ENCODE data around the gene HRH1. TPM values are rescaled to one million over a fixed set of nuclear protein-coding genes. Genes with fewer than 3 reads are reported as not detected.
"Not testable (repeated sequence)": the region's sequence is repeated elsewhere in the genome, so short reads cannot be mapped to it uniquely, and the experiment has no call there.

The HRH1 gene
- total RNA-seq, 1 experiment from 2014 or later: 1.3 TPM

DNA sequence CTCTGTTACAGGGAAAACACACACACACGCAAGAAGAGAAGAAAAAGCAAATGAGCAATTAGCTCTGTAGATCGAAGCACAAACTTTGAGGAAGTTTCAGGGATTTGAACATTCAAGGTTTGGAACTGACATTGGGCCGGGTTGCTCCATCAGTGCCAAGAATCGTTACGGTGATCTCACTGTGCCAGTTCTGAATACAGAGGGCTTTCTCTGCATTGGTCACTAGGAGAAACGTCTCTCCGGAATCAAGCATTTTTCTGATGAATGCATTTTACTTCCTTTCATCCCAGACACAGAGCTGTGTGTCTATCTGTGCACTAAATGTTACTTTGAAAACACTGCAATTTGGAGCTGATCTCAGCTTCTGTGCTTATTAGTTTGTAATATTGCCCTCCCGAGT lies 11.2 kb downstream of the HRH1 start:
- H3K9me3 ChIP-seq: no peaks in the 10 kb centered on the region
- H3K27me3 ChIP-seq (replicated peaks; ENCODE audit: control insufficient read depth, insufficient read depth, low read length): no peaks in the 10 kb centered on the region; the same call in 1 of the 2 replicates
- DNase-seq: no peak
- no peak overlapping the region for H3K4me3 Mint-ChIP-seq (ENCODE audit: unreplicated experiment)
- no peak overlapping the region for H3K4me3 ChIP-seq (ENCODE audit: low read depth, low read length)
- ChIA-PET CTCF (no interaction called here), POLR2A (no interaction called here)
- no peaks in the 10 kb centered on the region for H3K4me1 ChIP-seq
- BruUV-seq (replicated peaks): no TSS peak
- H3K4me1 Mint-ChIP-seq (ENCODE audit: low read depth, unreplicated experiment): no peaks in the 10 kb centered on the region
- H3K9me3 Mint-ChIP-seq (ENCODE audit: unreplicated experiment): no peaks in the 10 kb centered on the region
- intact Hi-C loops (cut with micrococcal nuclease; ENCODE audit: unreplicated experiment): no loop called here
- TF ChIP-seq, protein P1, sequence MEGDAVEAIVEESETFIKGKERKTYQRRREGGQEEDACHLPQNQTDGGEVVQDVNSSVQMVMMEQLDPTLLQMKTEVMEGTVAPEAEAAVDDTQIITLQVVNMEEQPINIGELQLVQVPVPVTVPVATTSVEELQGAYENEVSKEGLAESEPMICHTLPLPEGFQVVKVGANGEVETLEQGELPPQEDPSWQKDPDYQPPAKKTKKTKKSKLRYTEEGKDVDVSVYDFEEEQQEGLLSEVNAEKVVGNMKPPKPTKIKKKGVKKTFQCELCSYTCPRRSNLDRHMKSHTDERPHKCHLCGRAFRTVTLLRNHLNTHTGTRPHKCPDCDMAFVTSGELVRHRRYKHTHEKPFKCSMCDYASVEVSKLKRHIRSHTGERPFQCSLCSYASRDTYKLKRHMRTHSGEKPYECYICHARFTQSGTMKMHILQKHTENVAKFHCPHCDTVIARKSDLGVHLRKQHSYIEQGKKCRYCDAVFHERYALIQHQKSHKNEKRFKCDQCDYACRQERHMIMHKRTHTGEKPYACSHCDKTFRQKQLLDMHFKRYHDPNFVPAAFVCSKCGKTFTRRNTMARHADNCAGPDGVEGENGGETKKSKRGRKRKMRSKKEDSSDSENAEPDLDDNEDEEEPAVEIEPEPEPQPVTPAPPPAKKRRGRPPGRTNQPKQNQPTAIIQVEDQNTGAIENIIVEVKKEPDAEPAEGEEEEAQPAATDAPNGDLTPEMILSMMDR (IDR thresholded peaks at IDR 0.05; ENCODE audit: insufficient read depth in 1 of 2, low read depth in 1 of 2, low read length in 1 of 2, severe bottlenecking in 1 of 2, unreplicated experiment in 1 of 2): no peak
- H3K27ac Mint-ChIP-seq (ENCODE audit: unreplicated experiment): no peak overlapping the region
- H3K27me3 Mint-ChIP-seq (ENCODE audit: insufficient read depth, unreplicated experiment): peaks cover 7% of the 10 kb centered on the region
- no peaks in the 10 kb centered on the region for H3K36me3 Mint-ChIP-seq (ENCODE audit: insufficient read depth, unreplicated experiment)
- H3K36me3 ChIP-seq (ENCODE audit: control insufficient read depth, insufficient read depth, low read length): no peaks in the 10 kb centered on the region

DNA sequence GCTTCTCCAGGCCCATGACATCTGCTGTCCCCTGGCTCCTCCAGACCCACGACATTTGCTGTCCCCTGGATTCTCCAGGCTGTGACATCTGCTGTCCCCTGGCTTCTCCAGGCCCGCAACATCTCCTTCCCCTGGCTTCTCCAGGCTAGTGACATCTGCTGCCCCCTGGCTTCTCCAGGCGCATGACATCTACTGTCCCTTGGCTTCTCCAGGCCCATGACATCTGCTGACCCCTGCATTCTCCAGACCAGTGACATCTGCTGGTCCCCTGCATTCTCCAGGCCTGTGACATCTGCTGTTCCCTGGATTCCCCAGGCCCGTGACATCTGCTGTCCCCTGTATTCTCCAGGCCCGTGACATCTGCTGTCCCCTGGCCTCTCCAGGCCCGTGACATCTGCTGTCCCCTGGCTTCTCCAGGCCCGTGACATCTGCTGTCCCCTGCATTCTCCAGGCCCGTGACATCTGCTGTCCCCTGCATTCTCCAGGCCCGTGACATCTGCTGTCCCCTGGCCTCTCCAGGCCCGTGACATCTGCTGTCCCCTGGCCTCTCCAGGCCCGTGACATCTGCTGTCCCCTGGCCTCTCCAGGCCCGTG lies 12.6 kb downstream of the HRH1 start:
- BruUV-seq (replicated peaks); DNase-seq; H3K4me3 Mint-ChIP-seq (ENCODE audit: unreplicated experiment); H3K4me3 ChIP-seq (ENCODE audit: low read depth, low read length); H3K9me3 Mint-ChIP-seq (ENCODE audit: unreplicated experiment); H3K36me3 Mint-ChIP-seq (ENCODE audit: insufficient read depth, unreplicated experiment); intact Hi-C loops (cut with micrococcal nuclease; ENCODE audit: unreplicated experiment); H3K27me3 ChIP-seq (replicated peaks; ENCODE audit: control insufficient read depth, insufficient read depth, low read length); CTCF ChIA-PET; H3K36me3 ChIP-seq (ENCODE audit: control insufficient read depth, insufficient read depth, low read length); H3K9me3 ChIP-seq; H3K27ac Mint-ChIP-seq (ENCODE audit: unreplicated experiment); POLR2A ChIA-PET; H3K4me1 Mint-ChIP-seq (ENCODE audit: low read depth, unreplicated experiment); H3K4me1 ChIP-seq: not testable (repeated sequence)
- TF ChIP-seq, protein P1 (IDR thresholded peaks at IDR 0.05; ENCODE audit: insufficient read depth in 1 of 2, low read depth in 1 of 2, low read length in 1 of 2, severe bottlenecking in 1 of 2, unreplicated experiment in 1 of 2): peak in 1 of 2 experiments; percentile 33
- H3K27me3 Mint-ChIP-seq (ENCODE audit: insufficient read depth, unreplicated experiment): peaks cover 14% of the 10 kb centered on the region

DNA sequence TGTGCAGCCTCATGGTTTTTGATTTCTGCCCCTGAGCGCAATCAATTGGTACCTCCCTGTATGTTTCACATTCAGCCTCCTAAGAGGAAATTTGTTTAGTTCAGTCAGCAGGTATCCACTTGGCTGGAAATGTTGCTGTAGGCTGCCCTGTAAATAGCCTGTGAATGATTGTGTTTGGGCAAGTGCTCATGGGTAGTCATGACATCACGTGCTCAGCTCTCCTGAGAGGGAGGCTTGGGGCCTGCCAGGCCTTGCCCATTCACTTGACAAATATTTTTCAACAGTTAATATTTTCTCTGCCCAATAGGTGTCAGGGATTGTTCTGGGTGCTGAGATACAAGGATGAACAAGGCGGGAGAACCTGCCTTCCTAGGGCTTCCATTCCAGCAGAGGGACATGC lies 13.3 kb downstream of the HRH1 start:
- TF ChIP-seq, protein P1 (IDR thresholded peaks at IDR 0.05; ENCODE audit: insufficient read depth in 1 of 2, low read depth in 1 of 2, low read length in 1 of 2, severe bottlenecking in 1 of 2, unreplicated experiment in 1 of 2): no peak
- Mint-ChIP-seq H3K36me3 (ENCODE audit: insufficient read depth, unreplicated experiment) (no peaks in the 10 kb centered on the region), H3K4me3 (ENCODE audit: unreplicated experiment) (no peak overlapping the region), H3K9me3 (ENCODE audit: unreplicated experiment) (no peaks in the 10 kb centered on the region), H3K27me3 (ENCODE audit: insufficient read depth, unreplicated experiment) (peaks cover 15% of the 10 kb centered on the region), H3K27ac (ENCODE audit: unreplicated experiment) (no peak overlapping the region), H3K4me1 (ENCODE audit: low read depth, unreplicated experiment) (no peaks in the 10 kb centered on the region)
- Histone ChIP-seq H3K27me3 (replicated peaks; ENCODE audit: control insufficient read depth, insufficient read depth, low read length) (no peaks in the 10 kb centered on the region; the same call in 1 of the 2 replicates), H3K36me3 (ENCODE audit: control insufficient read depth, insufficient read depth, low read length) (no peaks in the 10 kb centered on the region), H3K4me1 (no peaks in the 10 kb centered on the region), H3K9me3 (no peaks in the 10 kb centered on the region), H3K4me3 (ENCODE audit: low read depth, low read length) (no peak overlapping the region)
- POLR2A ChIA-PET: no interaction called here
- CTCF ChIA-PET: no interaction called here
- intact Hi-C loops (cut with micrococcal nuclease; ENCODE audit: unreplicated experiment): no loop called here
- no TSS peak for BruUV-seq (replicated peaks)
- DNase-seq: no peak
